ENCODE data around the gene HRG.

The HRG gene

GRCh38 chr3:186639778-186640472, 25.9 kb upstream of the HRG start, which contains the start of gene FETUB:
TSS of gene FETUB (plus strand) at chr3:186640399. CDS start at chr3:186640461, 62 bp downstream.
- no peak for DNase-seq

- DNase-seq = no peak
Measured at GRCh38 chr3:186640473-186640818, 25.4 kb upstream of the HRG start.

GRCh38 chr3:186640929-186641328, 24.9 kb upstream of the HRG start:
- DNase-seq = no peak

- DNase-seq = no peak
Measured at GRCh38 chr3:186642014-186642413, 23.8 kb upstream of the HRG start.

- DNase-seq = no peak
Measured at GRCh38 chr3:186643493-186643892, 22.3 kb upstream of the HRG start.

- no peak for DNase-seq
Measured at GRCh38 chr3:186644683-186645082, 21.1 kb upstream of the HRG start.

- DNase-seq = no peak
Measured at GRCh38 chr3:186646106-186646505, 19.7 kb upstream of the HRG start.

- DNase-seq = no peak
Measured at GRCh38 chr3:186646841-186647240, 19.0 kb upstream of the HRG start.

GRCh38 chr3:186648851-186649250, 17.0 kb upstream of the HRG start:
- no peak for DNase-seq

GRCh38 chr3:186651678-186652215, 14.1 kb upstream of the HRG start:
- no peak for DNase-seq

- no peak for DNase-seq
Measured at GRCh38 chr3:186653080-186653707, 12.6 kb upstream of the HRG start.

- no peak for DNase-seq
Measured at GRCh38 chr3:186653984-186654383, 11.8 kb upstream of the HRG start.

- no peak for DNase-seq
Measured at GRCh38 chr3:186663361-186664118, 2.3 kb upstream of the HRG start.

GRCh38 chr3:186664119-186664495, 1.7 kb upstream of the HRG start:
- DNase-seq = no peak

- no peak for DNase-seq
Measured at GRCh38 chr3:186664506-186664905, 1.3 kb upstream of the HRG start.

GRCh38 chr3:186668426-186668825, 2.6 kb downstream of the HRG start:
- no peak for DNase-seq

- no peak for DNase-seq
Measured at GRCh38 chr3:186669378-186670084, 3.7 kb downstream of the HRG start.

- DNase-seq = no peak
Measured at GRCh38 chr3:186670155-186670554, 4.3 kb downstream of the HRG start.

- no peak for DNase-seq
Measured at GRCh38 chr3:186671051-186671450, 5.2 kb downstream of the HRG start.

- no peak for DNase-seq
Measured at GRCh38 chr3:186678604-186679003, 12.8 kb downstream of the HRG start.

GRCh38 chr3:186679151-186679550, 13.3 kb downstream of the HRG start:
- DNase-seq = no peak

GRCh38 chr3:186680869-186681268, 15.1 kb downstream of the HRG start:
- DNase-seq = no peak

GRCh38 chr3:186682812-186683211, 17.0 kb downstream of the HRG start:
- no peak for DNase-seq

All from cortex of kidney (tissue), 1 donor.